ENCODE results near the gene LTA4H. TPM values are rescaled to one million over a fixed set of nuclear protein-coding genes. Genes with fewer than 3 reads are reported as not detected.

The LTA4H gene
- total RNA-seq, 1 experiment from 2014 or later = 66.0 TPM

- no peak for DNase-seq (ENCODE audit: unreplicated experiment)
- Mint-ChIP-seq H3K9me3 (ENCODE audit: unreplicated experiment) (no peaks in the 10 kb centered on the region), H3K27me3 (ENCODE audit: insufficient read depth, unreplicated experiment) (no peaks in the 10 kb centered on the region), H3K36me3 (ENCODE audit: insufficient read depth, unreplicated experiment) (no peaks in the 10 kb centered on the region), H3K27ac (ENCODE audit: low read depth, unreplicated experiment) (no peak overlapping the region), H3K4me3 (ENCODE audit: unreplicated experiment) (no peak overlapping the region), H3K4me1 (ENCODE audit: insufficient read depth, unreplicated experiment) (peaks cover 36% of the 10 kb centered on the region)
- TF ChIP-seq, protein P1, sequence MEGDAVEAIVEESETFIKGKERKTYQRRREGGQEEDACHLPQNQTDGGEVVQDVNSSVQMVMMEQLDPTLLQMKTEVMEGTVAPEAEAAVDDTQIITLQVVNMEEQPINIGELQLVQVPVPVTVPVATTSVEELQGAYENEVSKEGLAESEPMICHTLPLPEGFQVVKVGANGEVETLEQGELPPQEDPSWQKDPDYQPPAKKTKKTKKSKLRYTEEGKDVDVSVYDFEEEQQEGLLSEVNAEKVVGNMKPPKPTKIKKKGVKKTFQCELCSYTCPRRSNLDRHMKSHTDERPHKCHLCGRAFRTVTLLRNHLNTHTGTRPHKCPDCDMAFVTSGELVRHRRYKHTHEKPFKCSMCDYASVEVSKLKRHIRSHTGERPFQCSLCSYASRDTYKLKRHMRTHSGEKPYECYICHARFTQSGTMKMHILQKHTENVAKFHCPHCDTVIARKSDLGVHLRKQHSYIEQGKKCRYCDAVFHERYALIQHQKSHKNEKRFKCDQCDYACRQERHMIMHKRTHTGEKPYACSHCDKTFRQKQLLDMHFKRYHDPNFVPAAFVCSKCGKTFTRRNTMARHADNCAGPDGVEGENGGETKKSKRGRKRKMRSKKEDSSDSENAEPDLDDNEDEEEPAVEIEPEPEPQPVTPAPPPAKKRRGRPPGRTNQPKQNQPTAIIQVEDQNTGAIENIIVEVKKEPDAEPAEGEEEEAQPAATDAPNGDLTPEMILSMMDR (IDR thresholded peaks at IDR 0.05; ENCODE audit: unreplicated experiment) = no peak
- ChIA-PET CTCF (interaction anchor here (0.5 to 0.6 kb wide), 2 partner anchors 189 to 358 kb away, joined by 3 read pairs; no protein-coding TSS in a partner anchor), POLR2A (no interaction called here)
- BruUV-seq (replicated peaks) = no TSS peak
- intact Hi-C loops (cut with micrococcal nuclease) = no loop called here
Measured at GRCh38 chr12:96045566-96045965, 10.2 kb upstream of the LTA4H start.

DNA sequence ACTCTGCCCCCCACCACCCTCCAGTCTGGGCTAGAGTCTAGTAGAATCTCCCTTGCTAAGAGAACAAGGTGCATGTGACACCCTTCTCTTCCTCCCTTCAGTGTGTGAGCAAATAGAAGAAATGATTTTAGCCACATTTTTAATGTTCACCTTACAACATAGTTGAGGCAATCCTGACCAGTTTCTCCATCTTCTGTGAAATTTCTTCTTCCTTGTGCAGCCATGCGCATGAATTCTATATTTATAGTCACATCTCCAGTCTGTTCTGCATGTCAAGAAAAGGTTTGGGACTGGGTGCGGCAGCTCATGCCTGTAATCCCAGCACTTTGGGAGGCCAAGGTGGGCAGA is 9.5 kb upstream of the LTA4H start:
- H3K4me1 Mint-ChIP-seq (ENCODE audit: insufficient read depth, unreplicated experiment) = peaks cover 36% of the 10 kb centered on the region
- peak overlapping the region; percentile 87 for H3K27ac Mint-ChIP-seq (ENCODE audit: low read depth, unreplicated experiment)
- ChIA-PET POLR2A (no interaction called here), CTCF (no interaction called here)
- no peaks in the 10 kb centered on the region for H3K27me3 Mint-ChIP-seq (ENCODE audit: insufficient read depth, unreplicated experiment)
- no peaks in the 10 kb centered on the region for H3K36me3 Mint-ChIP-seq (ENCODE audit: insufficient read depth, unreplicated experiment)
- no peak overlapping the region for H3K4me3 Mint-ChIP-seq (ENCODE audit: unreplicated experiment)
- no TSS peak for BruUV-seq (replicated peaks)
- TF ChIP-seq, protein P1 (IDR thresholded peaks at IDR 0.05; ENCODE audit: unreplicated experiment) = no peak
- intact Hi-C loops (cut with micrococcal nuclease) = no loop called here
- H3K9me3 Mint-ChIP-seq (ENCODE audit: unreplicated experiment) = no peaks in the 10 kb centered on the region
- no peak for DNase-seq (ENCODE audit: unreplicated experiment)

GRCh38 chr12:96044017-96044942 is 8.9 kb upstream of the LTA4H start:
- POLR2A ChIA-PET = interaction anchor here (1.0 kb wide), 1 partner anchor 9 kb away, joined by 7 read pairs; the partner anchor contains the start of gene LTA4H
- Mint-ChIP-seq H3K9me3 (ENCODE audit: unreplicated experiment) (no peaks in the 10 kb centered on the region), H3K27me3 (ENCODE audit: insufficient read depth, unreplicated experiment) (no peaks in the 10 kb centered on the region), H3K4me3 (ENCODE audit: unreplicated experiment) (no peak overlapping the region), H3K4me1 (ENCODE audit: insufficient read depth, unreplicated experiment) (peaks cover 36% of the 10 kb centered on the region), H3K27ac (ENCODE audit: low read depth, unreplicated experiment) (peak overlapping the region; percentile 87), H3K36me3 (ENCODE audit: insufficient read depth, unreplicated experiment) (no peaks in the 10 kb centered on the region)
- CTCF ChIA-PET = no interaction called here
- BruUV-seq (replicated peaks) = no TSS peak
- peak; percentile 68 for DNase-seq (ENCODE audit: unreplicated experiment)
- intact Hi-C loops (cut with micrococcal nuclease) = no loop called here
- TF ChIP-seq, protein P1 (IDR thresholded peaks at IDR 0.05; ENCODE audit: unreplicated experiment) = no peak

DNA sequence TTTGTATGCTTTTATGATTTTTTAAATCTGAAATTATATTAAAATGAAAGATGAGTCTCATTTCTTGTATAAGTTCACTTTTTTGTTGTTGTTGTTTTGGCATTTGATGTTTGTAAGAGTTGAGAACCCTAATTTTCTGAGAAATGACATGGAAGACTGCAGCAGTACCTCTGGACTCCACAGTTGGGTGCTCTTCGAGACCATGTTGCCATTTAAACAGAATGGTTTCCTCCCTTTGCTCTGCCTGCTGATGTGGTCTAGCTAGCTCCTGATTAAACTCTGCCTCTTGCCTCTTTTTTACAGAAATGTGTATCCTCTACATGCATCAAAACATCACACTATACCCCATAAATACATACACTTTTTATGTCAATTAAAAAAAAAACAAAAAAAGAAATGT is 5.8 kb upstream of the LTA4H start:
- CTCF ChIA-PET = interaction anchor here (0.6 kb wide), 3 partner anchors 22 to 476 kb away, joined by 3 to 4 read pairs (median 3); no protein-coding TSS in a partner anchor
- intact Hi-C loops (cut with micrococcal nuclease) = no loop called here

More for the DNA sequence above, 5.8 kb upstream of the LTA4H start:
- no peaks in the 10 kb centered on the region for H3K9me3 Mint-ChIP-seq (ENCODE audit: unreplicated experiment)
- BruUV-seq (replicated peaks) = no TSS peak
- DNase-seq (ENCODE audit: unreplicated experiment) = no peak
- H3K36me3 Mint-ChIP-seq (ENCODE audit: insufficient read depth, unreplicated experiment) = no peaks in the 10 kb centered on the region
- TF ChIP-seq, protein P1 (IDR thresholded peaks at IDR 0.05; ENCODE audit: unreplicated experiment) = no peak
- POLR2A ChIA-PET = interaction anchor here (0.5 to 0.8 kb wide), 2 partner anchors 99 to 177 kb away, joined by 3 to 5 read pairs; no protein-coding TSS in a partner anchor
- H3K27me3 Mint-ChIP-seq (ENCODE audit: insufficient read depth, unreplicated experiment) = no peaks in the 10 kb centered on the region
- H3K27ac Mint-ChIP-seq (ENCODE audit: low read depth, unreplicated experiment) = no peak overlapping the region
- H3K4me1 Mint-ChIP-seq (ENCODE audit: insufficient read depth, unreplicated experiment) = peaks cover 16% of the 10 kb centered on the region
- H3K4me3 Mint-ChIP-seq (ENCODE audit: unreplicated experiment) = no peak overlapping the region
